Vagina (tissue), 2 donors: ENCODE data around the gene TMEM252. TPM values are rescaled to one million over a fixed set of nuclear protein-coding genes. Genes with fewer than 3 reads are reported as not detected.

Experiments used
- DNase-seq, 2 donors: peaks; one replicate each; pipeline ENCODE4 v3.0.0-alpha.2; 2017; ENCODE audit errors: extremely low spot score in 2 of 2
- H3K27ac ChIP-seq: fragments of 200-600 bp; sonication (generic); one replicate; pipeline ENCODE4 v1.5.1; 2019
- H3K27me3 ChIP-seq: fragments of 200-600 bp; sonication (generic); one replicate; pipeline ENCODE4 v1.5.1; 2019
- H3K36me3 ChIP-seq, 2 donors: fragments of 200-600 bp; sonication (generic); one replicate each; pipeline ENCODE4 v1.5.1; 2017 to 2019
- H3K4me1 ChIP-seq: fragments of 200-600 bp; sonication (generic); one replicate; pipeline ENCODE4 v1.5.1; 2019
- H3K4me3 ChIP-seq, 2 donors: fragments of 200-600 bp; sonication (generic); 1 replicate in 1 of 2; 2 replicates in 1 of 2; pipeline ENCODE4 v1.5.1; 2016 to 2019
- H3K9me3 ChIP-seq: fragments of 200-600 bp; sonication (generic); one replicate; pipeline ENCODE4 v1.5.1; 2019
- CTCF ChIP-seq, 3 experiments: fragments of 450-650 bp in 2 of 3; fragments of 200-600 bp in 1 of 3; sonication (generic) in 1 of 3; IDR thresholded peaks; one replicate each; pipeline ENCODE4 v1.5.1; 2017 to 2019; ENCODE audit warnings: antibody characterized with exemption in 3 of 3, mild to moderate bottlenecking in 2 of 3, moderate library complexity in 2 of 3
- POLR2A ChIP-seq, 2 donors: fragments of 450-650 bp; IDR thresholded peaks; one replicate each; pipeline ENCODE4 v1.6.1; 2017; ENCODE audit warnings: antibody characterized with exemption in 2 of 2, mild to moderate bottlenecking in 2 of 2, moderate library complexity in 2 of 2
- POLR2AphosphoS5 ChIP-seq, 2 donors: sonication (generic); formaldehyde crosslinking; IDR thresholded peaks; one replicate each; pipeline ENCODE4 v1.9.0; 2017; ENCODE audit warnings: antibody characterized with exemption in 2 of 2, mild to moderate bottlenecking in 2 of 2, low read depth in 1 of 2; ENCODE audit not compliant: insufficient read depth in 1 of 2
- intact Hi-C: fragments of 100-400 bp; cut with DNase I; formaldehyde crosslinking; loops from one replicate; pipeline ENCODE4 v1.15.1; 2023
- total RNA-seq: library from RNA; depleted of rRNA; stranded (reverse); fragments of >200 nt; gene quantifications from one replicate; pipeline ENCODE4 v1.2.3, GENCODE V29; 2016

The TMEM252 gene
- total RNA-seq, 1 donor from 2014 or later = not detected

GRCh38 chr9:68493958-68494577 is 46.6 kb downstream of the TMEM252 start:
- no peaks in the 10 kb centered on the region for H3K36me3 ChIP-seq
- H3K27ac ChIP-seq = no peak overlapping the region
- intact Hi-C loops = no loop called here

GRCh38 chr9:68493541-68493940 is 47.1 kb downstream of the TMEM252 start:
- H3K9me3 ChIP-seq = no peaks in the 10 kb centered on the region
- no peaks in the 10 kb centered on the region for H3K27me3 ChIP-seq
- DNase-seq = no peak
- no peak for TF ChIP-seq POLR2AphosphoS5 (IDR thresholded peaks at IDR 0.05; ENCODE audit: insufficient read depth in 1 of 2, low read depth in 1 of 2)
- TF ChIP-seq POLR2A (IDR thresholded peaks at IDR 0.05) = no peak
- no peak for TF ChIP-seq CTCF (IDR thresholded peaks at IDR 0.05)
- H3K27ac ChIP-seq = no peak overlapping the region
- intact Hi-C loops = no loop called here
- H3K36me3 ChIP-seq = no peaks in the 10 kb centered on the region
- H3K4me1 ChIP-seq = no peaks in the 10 kb centered on the region
- no peak overlapping the region for H3K4me3 ChIP-seq

More at GRCh38 chr9:68493958-68494577, 46.6 kb downstream of the TMEM252 start:
- DNase-seq = no peak
- no peaks in the 10 kb centered on the region for H3K9me3 ChIP-seq
- no peaks in the 10 kb centered on the region for H3K27me3 ChIP-seq
- no peak overlapping the region for H3K4me3 ChIP-seq
- H3K4me1 ChIP-seq = no peaks in the 10 kb centered on the region
- TF ChIP-seq POLR2AphosphoS5 (IDR thresholded peaks at IDR 0.05; ENCODE audit: insufficient read depth in 1 of 2, low read depth in 1 of 2) = no peak
- no peak for TF ChIP-seq CTCF (IDR thresholded peaks at IDR 0.05)
- no peak for TF ChIP-seq POLR2A (IDR thresholded peaks at IDR 0.05)

GRCh38 chr9:68492806-68493205 is 47.9 kb downstream of the TMEM252 start:
- TF ChIP-seq POLR2A (IDR thresholded peaks at IDR 0.05) = no peak
- TF ChIP-seq POLR2AphosphoS5 (IDR thresholded peaks at IDR 0.05; ENCODE audit: insufficient read depth in 1 of 2, low read depth in 1 of 2) = no peak
- no peak for TF ChIP-seq CTCF (IDR thresholded peaks at IDR 0.05)
- no peaks in the 10 kb centered on the region for H3K36me3 ChIP-seq
- no peaks in the 10 kb centered on the region for H3K9me3 ChIP-seq
- intact Hi-C loops = no loop called here
- H3K4me1 ChIP-seq = no peaks in the 10 kb centered on the region
- no peaks in the 10 kb centered on the region for H3K27me3 ChIP-seq
- H3K27ac ChIP-seq = no peak overlapping the region
- DNase-seq = no peak
- no peak overlapping the region for H3K4me3 ChIP-seq

GRCh38 chr9:68489646-68490045 is 51.0 kb downstream of the TMEM252 start:
- Histone ChIP-seq H3K36me3 (no peaks in the 10 kb centered on the region), H3K4me1 (no peaks in the 10 kb centered on the region), H3K4me3 (no peak overlapping the region), H3K27me3 (no peaks in the 10 kb centered on the region), H3K27ac (no peak overlapping the region), H3K9me3 (no peaks in the 10 kb centered on the region)
- TF ChIP-seq POLR2AphosphoS5 (IDR thresholded peaks at IDR 0.05; ENCODE audit: insufficient read depth in 1 of 2, low read depth in 1 of 2) = no peak
- no peak for TF ChIP-seq CTCF (IDR thresholded peaks at IDR 0.05)
- no peak for TF ChIP-seq POLR2A (IDR thresholded peaks at IDR 0.05)
- intact Hi-C loops = no loop called here
- DNase-seq = no peak

- Histone ChIP-seq H3K36me3 (no peaks in the 10 kb centered on the region), H3K27ac (no peak overlapping the region), H3K27me3 (no peaks in the 10 kb centered on the region), H3K4me3 (no peak overlapping the region), H3K4me1 (no peaks in the 10 kb centered on the region), H3K9me3 (no peaks in the 10 kb centered on the region)
- intact Hi-C loops = no loop called here
- TF ChIP-seq POLR2AphosphoS5 (IDR thresholded peaks at IDR 0.05; ENCODE audit: insufficient read depth in 1 of 2, low read depth in 1 of 2) (no peak), CTCF (IDR thresholded peaks at IDR 0.05) (no peak), POLR2A (IDR thresholded peaks at IDR 0.05) (no peak)
- no peak for DNase-seq
Measured at GRCh38 chr9:68488126-68488525, 52.6 kb downstream of the TMEM252 start.
